Tibial nerve (tissue), 4 donors: ENCODE measurements around the gene DNM1. TPM values are rescaled to one million over a fixed set of nuclear protein-coding genes. Genes with fewer than 3 reads are reported as not detected.

Source experiments
- DNase-seq, 2 donors: peaks; one replicate each; pipeline ENCODE4 v3.0.0-alpha.2; 2019; ENCODE audit warnings: low spot score in 2 of 2
- H3K27ac ChIP-seq, 4 donors: fragments of 200-600 bp; sonication (generic) in 3 of 4; one replicate each; pipeline ENCODE4 v1.5.1; 2017 to 2019; ENCODE audit warnings: mild to moderate bottlenecking in 1 of 4
- H3K27me3 ChIP-seq, 2 donors: fragments of 200-600 bp; sonication (generic) in 1 of 2; one replicate each; pipeline versions ENCODE4 v1.5.1 to v1.6.0; 2017 to 2019
- H3K36me3 ChIP-seq, 3 donors: fragments of 200-600 bp; sonication (generic); one replicate each; pipeline ENCODE4 v1.5.1; 2018 to 2019
- H3K4me1 ChIP-seq, 4 donors: fragments of 200-600 bp; sonication (generic) in 3 of 4; one replicate each; pipeline ENCODE4 v1.5.1; 2017 to 2019
- H3K4me3 ChIP-seq, 4 donors: fragments of 200-600 bp; sonication (generic) in 3 of 4; one replicate each; pipeline ENCODE4 v1.5.1; 2017 to 2019; ENCODE audit warnings: mild to moderate bottlenecking in 1 of 4, moderate library complexity in 1 of 4
- H3K9me3 ChIP-seq, 4 donors: fragments of 200-600 bp; sonication (generic) in 3 of 4; one replicate each; pipeline ENCODE4 v1.5.1; 2017 to 2019
- CTCF ChIP-seq, 5 experiments: fragments of 200-600 bp in 3 of 5; fragments of 450-650 bp in 2 of 5; sonication (generic) in 3 of 5; IDR thresholded peaks; one replicate each; pipeline ENCODE4 v1.5.1; 2016 to 2019; ENCODE audit warnings: antibody characterized with exemption in 5 of 5, mild to moderate bottlenecking in 3 of 5, moderate library complexity in 2 of 5
- EP300 ChIP-seq, 2 donors: sonication (generic); formaldehyde crosslinking; IDR thresholded peaks; one replicate each; pipeline ENCODE4 v1.6.1; 2017; ENCODE audit warnings: antibody characterized with exemption in 2 of 2, mild to moderate bottlenecking in 1 of 2
- POLR2A ChIP-seq, 2 donors: fragments of 450-650 bp; IDR thresholded peaks; one replicate each; pipeline ENCODE4 v1.6.1; 2017; ENCODE audit warnings: antibody characterized with exemption in 2 of 2, mild to moderate bottlenecking in 2 of 2, moderate library complexity in 2 of 2
- WGBS, 2 donors: methylation state at CpG; one replicate each; pipeline ENCODE4 v1.1.5; 2018; 5-methylcytosine and 5-hydroxymethylcytosine counted together
- total RNA-seq, 4 donors: library from RNA; depleted of rRNA; stranded (reverse); fragments of >200 nt; gene quantifications; one replicate each; pipeline ENCODE4 v1.1.0, GENCODE V29; 2016

The DNM1 gene
- total RNA-seq, 4 donors from 2014 or later: 19.9 to 50.4 (median 41.4) TPM

DNA sequence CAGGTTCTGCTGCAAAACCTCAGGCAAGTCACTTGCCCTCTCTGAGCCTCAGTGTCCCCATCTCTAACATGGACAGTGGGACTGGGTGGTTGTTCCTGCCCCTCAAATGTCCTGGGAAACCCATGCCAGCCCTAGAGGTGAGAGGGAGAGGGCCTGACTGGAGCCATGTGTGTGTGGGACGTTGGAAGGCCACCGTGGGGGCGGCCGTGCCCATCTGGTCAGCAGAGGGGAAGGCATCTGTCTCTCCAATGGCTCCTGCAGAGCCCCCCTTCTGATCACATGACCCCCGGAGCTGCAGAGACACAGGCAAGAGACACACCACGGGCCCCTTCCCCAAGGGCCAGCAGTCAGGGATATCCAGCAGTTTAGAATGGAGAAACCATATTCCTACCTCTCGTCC lies 1.7 kb downstream of the DNM1 start:
- Histone ChIP-seq H3K4me3 (no peak overlapping the region), H3K4me1 (peaks cover 0 to 21% (median 8%) of the 10 kb centered on the region in 4 donors), H3K27ac (peak overlapping the region in 1 of 4 donors; percentile 53), H3K36me3 (no peaks in the 10 kb centered on the region), H3K9me3 (no peaks in the 10 kb centered on the region), H3K27me3 (peaks cover 0 to 25% of the 10 kb centered on the region in 2 donors)
- no peak for DNase-seq
- no peak for TF ChIP-seq EP300 (IDR thresholded peaks at IDR 0.05)
- no peak for TF ChIP-seq CTCF (IDR thresholded peaks at IDR 0.05)
- TF ChIP-seq POLR2A (IDR thresholded peaks at IDR 0.05): no peak
- 70 to 78% methylated on average over 7 of the region's 7 CpGs for WGBS, 2 donors

DNA sequence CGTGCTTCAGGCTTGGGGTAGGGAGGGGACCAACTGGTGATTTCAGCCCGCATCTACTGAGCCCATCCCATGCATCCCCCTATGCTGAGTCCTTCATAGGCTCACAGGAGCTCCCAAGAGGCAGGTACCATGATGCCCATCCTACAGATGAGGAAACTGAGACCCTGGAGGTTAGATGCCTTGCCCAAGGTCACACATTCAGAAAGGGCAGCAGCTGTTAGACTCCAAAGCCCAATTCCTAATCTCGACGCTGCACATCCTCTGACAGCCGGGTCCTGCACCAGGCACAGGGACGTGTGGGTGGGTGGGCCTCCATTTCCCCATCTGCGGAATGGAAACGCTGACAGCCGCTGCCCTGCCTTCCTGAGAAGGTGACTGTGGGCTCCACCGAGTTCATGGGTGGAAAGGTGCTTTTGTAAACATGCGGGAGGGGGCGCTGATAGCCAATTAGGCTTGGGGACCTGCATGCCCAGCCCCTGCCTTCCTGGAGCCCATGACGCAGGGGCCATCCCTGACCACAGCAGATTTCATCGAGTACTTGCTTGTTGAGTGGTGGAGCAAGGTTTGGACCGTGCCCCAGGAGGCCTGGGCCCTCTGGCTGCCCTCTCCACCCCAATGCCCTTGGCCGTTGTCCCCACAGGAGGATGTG lies 2.2 kb downstream of the DNM1 start:
- no peak for DNase-seq
- no peak for TF ChIP-seq CTCF (IDR thresholded peaks at IDR 0.05)
- peaks cover 0 to 21% (median 8%) of the 10 kb centered on the region in 4 donors for H3K4me1 ChIP-seq
- no peaks in the 10 kb centered on the region for H3K36me3 ChIP-seq
- 83 to 86% methylated on average over 4 of the region's 16 CpGs for WGBS, 2 donors
- peak overlapping the region in 1 of 4 donors; percentile 53 for H3K27ac ChIP-seq
- H3K4me3 ChIP-seq: no peak overlapping the region
- H3K9me3 ChIP-seq: no peaks in the 10 kb centered on the region
- H3K27me3 ChIP-seq: peaks cover 0 to 25% of the 10 kb centered on the region in 2 donors

DNA sequence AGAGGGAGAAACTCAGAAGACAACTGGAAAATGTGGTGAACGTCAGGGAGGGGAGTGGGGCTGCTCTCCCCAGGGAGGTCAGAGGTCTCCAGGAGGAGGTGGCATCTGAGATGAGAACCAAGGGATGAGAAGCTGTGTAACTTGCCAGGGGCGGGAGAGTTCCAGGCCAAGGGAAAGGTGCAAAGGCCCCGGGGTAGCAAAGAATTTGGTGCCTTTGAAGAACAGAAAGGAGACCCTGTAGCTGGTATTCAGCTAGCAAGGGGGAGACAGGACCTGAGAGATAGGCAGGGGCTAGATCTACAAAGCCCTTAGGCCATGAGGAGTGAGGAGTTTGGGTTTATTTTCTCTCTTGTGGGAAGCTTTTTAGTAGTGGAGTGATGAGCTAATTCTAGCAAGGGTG lies 3.3 kb downstream of the DNM1 start:
- Histone ChIP-seq H3K36me3 (no peaks in the 10 kb centered on the region), H3K4me1 (peaks cover 0 to 21% (median 8%) of the 10 kb centered on the region in 4 donors), H3K27ac (no peak overlapping the region), H3K4me3 (no peak overlapping the region), H3K9me3 (no peaks in the 10 kb centered on the region), H3K27me3 (peaks cover 0 to 25% of the 10 kb centered on the region in 2 donors)
- WGBS, 2 donors: 76 to 79% methylated on average over 3 of the region's 3 CpGs
- TF ChIP-seq POLR2A (IDR thresholded peaks at IDR 0.05) (no peak), EP300 (IDR thresholded peaks at IDR 0.05) (no peak), CTCF (IDR thresholded peaks at IDR 0.05) (no peak)
- no peak for DNase-seq

GRCh38 chr9:128206916-128207910 lies 4.0 kb downstream of the DNM1 start:
- 59 to 63% methylated on average over 15 of the region's 15 CpGs for WGBS, 2 donors
- no peaks in the 10 kb centered on the region for H3K36me3 ChIP-seq
- peaks cover 0 to 26% (median 8%) of the 10 kb centered on the region in 4 donors for H3K4me1 ChIP-seq
- H3K27me3 ChIP-seq: peaks cover 0 to 25% of the 10 kb centered on the region in 2 donors
- no peak for DNase-seq
- H3K4me3 ChIP-seq: no peak overlapping the region
- no peak for TF ChIP-seq EP300 (IDR thresholded peaks at IDR 0.05)
- no peak for TF ChIP-seq CTCF (IDR thresholded peaks at IDR 0.05)
- TF ChIP-seq POLR2A (IDR thresholded peaks at IDR 0.05): no peak
- no peak overlapping the region for H3K27ac ChIP-seq
- no peaks in the 10 kb centered on the region for H3K9me3 ChIP-seq

- Histone ChIP-seq H3K27ac (no peak overlapping the region), H3K4me1 (peaks cover 0 to 22% (median 5%) of the 10 kb centered on the region in 4 donors), H3K27me3 (peaks cover 0 to 25% of the 10 kb centered on the region in 2 donors), H3K9me3 (no peaks in the 10 kb centered on the region), H3K4me3 (no peak overlapping the region), H3K36me3 (no peaks in the 10 kb centered on the region)
- TF ChIP-seq POLR2A (IDR thresholded peaks at IDR 0.05) (no peak), CTCF (IDR thresholded peaks at IDR 0.05) (no peak)
- WGBS, 2 donors: 71 to 76% methylated on average over 7 of the region's 7 CpGs
- no peak for DNase-seq
Measured at GRCh38 chr9:128208386-128208785, 5.2 kb downstream of the DNM1 start.
